HG03095 (cell line): ENCODE measurements around the gene RAB31.

ENCODE experiments used
- ATAC-seq: cut with Tn5 transposase; IDR thresholded peaks from one replicate; pipeline ENCODE4 v1.9.1; 2021; ENCODE audit warnings: moderate library complexity; ENCODE audit not compliant: unreplicated experiment

RAB31 gene

GRCh38 chr18:9691235-9691634, 16.9 kb upstream of the RAB31 start:
- no peak for ATAC-seq

GRCh38 chr18:9694174-9694573, 13.9 kb upstream of the RAB31 start:
- no peak for ATAC-seq

GRCh38 chr18:9694952-9695495, 13.1 kb upstream of the RAB31 start:
- ATAC-seq = no peak

GRCh38 chr18:9695605-9696004, 12.5 kb upstream of the RAB31 start:
- no peak for ATAC-seq

GRCh38 chr18:9696112-9696511, 12.0 kb upstream of the RAB31 start:
- no peak for ATAC-seq

GRCh38 chr18:9696701-9697100, 11.4 kb upstream of the RAB31 start:
- no peak for ATAC-seq

- ATAC-seq = no peak
These were observed 11.0 kb upstream of the RAB31 start for GRCh38 chr18:9697121-9697520.

GRCh38 chr18:9698497-9698896, 9.6 kb upstream of the RAB31 start:
- ATAC-seq = no peak

GRCh38 chr18:9700261-9700796, 7.8 kb upstream of the RAB31 start:
- ATAC-seq = no peak

- ATAC-seq = no peak
These were observed 6.3 kb upstream of the RAB31 start for GRCh38 chr18:9701609-9702349.

GRCh38 chr18:9704233-9705118, 3.6 kb upstream of the RAB31 start:
- no peak for ATAC-seq

GRCh38 chr18:9705183-9705829, 2.8 kb upstream of the RAB31 start:
- ATAC-seq = no peak

- ATAC-seq = no peak
These were observed 1.8 kb upstream of the RAB31 start for GRCh38 chr18:9706081-9706935.

GRCh38 chr18:9707381-9708056, 582 bp upstream of the RAB31 start:
- no peak for ATAC-seq

GRCh38 chr18:9708434-9709303, 568 bp downstream of the RAB31 start:
- ATAC-seq = no peak

GRCh38 chr18:9709304-9709877, 1.3 kb downstream of the RAB31 start:
- no peak for ATAC-seq

GRCh38 chr18:9710037-9710436, 1.9 kb downstream of the RAB31 start:
- ATAC-seq = no peak

GRCh38 chr18:9711361-9712129, 3.4 kb downstream of the RAB31 start:
- peak; percentile 65 for ATAC-seq
